HCT116 (cell line): ENCODE data around the gene BMP2K.

Source experiments
- CTCF ChIP-seq, 3 experiments: fragments of 200-600 bp in 1 of 3; sonication (generic) in 1 of 3; IDR thresholded peaks in 2 of 3; conservative IDR thresholded peaks in 1 of 3; 2 replicates each; pipeline ENCODE4 v1.5.1; 2012 to 2017; ENCODE audit warnings: low read depth in 2 of 3, low read length in 2 of 3, antibody characterized with exemption in 1 of 3, borderline replicate concordance in 1 of 3, control low read depth in 1 of 3, mild to moderate bottlenecking in 1 of 3, mixed read lengths in 1 of 3, mixed run types in 1 of 3, moderate library complexity in 1 of 3; ENCODE audit not compliant: insufficient read depth in 1 of 3
- EGR1 ChIP-seq: IDR thresholded peaks from 2 replicates; pipeline ENCODE4 v1.6.1; 2012; ENCODE audit warnings: low read depth
- EZH2 ChIP-seq: fragments of 200-600 bp; sonication (generic); IDR thresholded peaks from 2 replicates; pipeline ENCODE4 v1.6.1; 2017; ENCODE audit warnings: antibody characterized with exemption, mixed run types
- EZH2phosphoT487 ChIP-seq: fragments of 200-600 bp; IDR thresholded peaks from 2 replicates; pipeline ENCODE4 v1.6.1; 2018; ENCODE audit warnings: antibody characterized with exemption, borderline replicate concordance
- POLR2A ChIP-seq: IDR thresholded peaks from 2 replicates; pipeline ENCODE4 v1.7.0; 2011; ENCODE audit warnings: borderline replicate concordance; ENCODE audit not compliant: insufficient read depth, insufficient read length; ENCODE audit errors: extremely low read depth
- POLR2AphosphoS5 ChIP-seq: IDR thresholded peaks from 2 replicates; pipeline ENCODE4 v1.6.1; 2011; ENCODE audit warnings: mild to moderate bottlenecking, low read depth, low read length, moderate library complexity
- RAD21 ChIP-seq: IDR thresholded peaks from 2 replicates; pipeline ENCODE4 v1.6.1; 2012; ENCODE audit warnings: low read depth, mild to moderate bottlenecking
- SIN3A ChIP-seq: IDR thresholded peaks from 2 replicates; pipeline ENCODE4 v1.6.1; 2012; ENCODE audit warnings: low read depth
- SP1 ChIP-seq: IDR thresholded peaks from 2 replicates; pipeline ENCODE4 v1.6.1; 2012; ENCODE audit warnings: low read depth
- TCF7L2 ChIP-seq: IDR thresholded peaks from 2 replicates; pipeline ENCODE4 v1.7.0; 2011; ENCODE audit warnings: borderline replicate concordance, inconsistent platforms; ENCODE audit not compliant: insufficient read depth, insufficient read length; ENCODE audit errors: extremely low read depth
- YY1 ChIP-seq: IDR thresholded peaks from 2 replicates; pipeline ENCODE4 v1.6.1; 2011; ENCODE audit warnings: low read length, low read depth, moderate library complexity, mild to moderate bottlenecking; ENCODE audit not compliant: insufficient replicate concordance; ENCODE audit errors: extremely low read depth
- ZNF274 ChIP-seq: fragments of 200-500 bp; sonication (Bioruptor generic); IDR thresholded peaks from 2 replicates; pipeline ENCODE4 v1.6.1; 2014; ENCODE audit warnings: mild to moderate bottlenecking, low read depth, low read length, inconsistent platforms
- TF ChIP-seq, protein P1 (sequence below): IDR thresholded peaks from 2 replicates; pipeline ENCODE4 v1.6.1; 2012; ENCODE audit warnings: low read depth
- TF ChIP-seq, protein P2 (sequence below): IDR thresholded peaks from 2 replicates; pipeline ENCODE4 v1.6.1; 2011; ENCODE audit warnings: mild to moderate bottlenecking, low read length, moderate library complexity; ENCODE audit not compliant: insufficient replicate concordance; ENCODE audit errors: extremely low read depth

- TF ChIP-seq POLR2A = no peak
- no peak for TF ChIP-seq CTCF (IDR thresholded peaks at IDR 0.05 in 2 of 3, conservative IDR thresholded peaks at IDR 0.05 in 1 of 3; ENCODE audit: borderline replicate concordance in 1 of 3, insufficient read depth in 1 of 3, low read depth in 2 of 3, low read length in 2 of 3)
- no peak for TF ChIP-seq SIN3A
- no peak for TF ChIP-seq YY1
- no peak for TF ChIP-seq RAD21
- TF ChIP-seq ZNF274 = no peak
- no peak for TF ChIP-seq POLR2AphosphoS5
- TF ChIP-seq TCF7L2 = no peak
- no peak for TF ChIP-seq EZH2phosphoT487
- no peak for TF ChIP-seq SP1
- no peak for TF ChIP-seq EGR1
- TF ChIP-seq EZH2 = no peak
- TF ChIP-seq, protein P1, sequence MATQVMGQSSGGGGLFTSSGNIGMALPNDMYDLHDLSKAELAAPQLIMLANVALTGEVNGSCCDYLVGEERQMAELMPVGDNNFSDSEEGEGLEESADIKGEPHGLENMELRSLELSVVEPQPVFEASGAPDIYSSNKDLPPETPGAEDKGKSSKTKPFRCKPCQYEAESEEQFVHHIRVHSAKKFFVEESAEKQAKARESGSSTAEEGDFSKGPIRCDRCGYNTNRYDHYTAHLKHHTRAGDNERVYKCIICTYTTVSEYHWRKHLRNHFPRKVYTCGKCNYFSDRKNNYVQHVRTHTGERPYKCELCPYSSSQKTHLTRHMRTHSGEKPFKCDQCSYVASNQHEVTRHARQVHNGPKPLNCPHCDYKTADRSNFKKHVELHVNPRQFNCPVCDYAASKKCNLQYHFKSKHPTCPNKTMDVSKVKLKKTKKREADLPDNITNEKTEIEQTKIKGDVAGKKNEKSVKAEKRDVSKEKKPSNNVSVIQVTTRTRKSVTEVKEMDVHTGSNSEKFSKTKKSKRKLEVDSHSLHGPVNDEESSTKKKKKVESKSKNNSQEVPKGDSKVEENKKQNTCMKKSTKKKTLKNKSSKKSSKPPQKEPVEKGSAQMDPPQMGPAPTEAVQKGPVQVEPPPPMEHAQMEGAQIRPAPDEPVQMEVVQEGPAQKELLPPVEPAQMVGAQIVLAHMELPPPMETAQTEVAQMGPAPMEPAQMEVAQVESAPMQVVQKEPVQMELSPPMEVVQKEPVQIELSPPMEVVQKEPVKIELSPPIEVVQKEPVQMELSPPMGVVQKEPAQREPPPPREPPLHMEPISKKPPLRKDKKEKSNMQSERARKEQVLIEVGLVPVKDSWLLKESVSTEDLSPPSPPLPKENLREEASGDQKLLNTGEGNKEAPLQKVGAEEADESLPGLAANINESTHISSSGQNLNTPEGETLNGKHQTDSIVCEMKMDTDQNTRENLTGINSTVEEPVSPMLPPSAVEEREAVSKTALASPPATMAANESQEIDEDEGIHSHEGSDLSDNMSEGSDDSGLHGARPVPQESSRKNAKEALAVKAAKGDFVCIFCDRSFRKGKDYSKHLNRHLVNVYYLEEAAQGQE = no peak
- TF ChIP-seq, protein P2, sequence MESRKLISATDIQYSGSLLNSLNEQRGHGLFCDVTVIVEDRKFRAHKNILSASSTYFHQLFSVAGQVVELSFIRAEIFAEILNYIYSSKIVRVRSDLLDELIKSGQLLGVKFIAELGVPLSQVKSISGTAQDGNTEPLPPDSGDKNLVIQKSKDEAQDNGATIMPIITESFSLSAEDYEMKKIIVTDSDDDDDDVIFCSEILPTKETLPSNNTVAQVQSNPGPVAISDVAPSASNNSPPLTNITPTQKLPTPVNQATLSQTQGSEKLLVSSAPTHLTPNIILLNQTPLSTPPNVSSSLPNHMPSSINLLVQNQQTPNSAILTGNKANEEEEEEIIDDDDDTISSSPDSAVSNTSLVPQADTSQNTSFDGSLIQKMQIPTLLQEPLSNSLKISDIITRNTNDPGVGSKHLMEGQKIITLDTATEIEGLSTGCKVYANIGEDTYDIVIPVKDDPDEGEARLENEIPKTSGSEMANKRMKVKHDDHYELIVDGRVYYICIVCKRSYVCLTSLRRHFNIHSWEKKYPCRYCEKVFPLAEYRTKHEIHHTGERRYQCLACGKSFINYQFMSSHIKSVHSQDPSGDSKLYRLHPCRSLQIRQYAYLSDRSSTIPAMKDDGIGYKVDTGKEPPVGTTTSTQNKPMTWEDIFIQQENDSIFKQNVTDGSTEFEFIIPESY = no peak
Measured at GRCh38 chr4:78956975-78957374, 180.8 kb downstream of the BMP2K start.
